GM20431 (cell line): ENCODE measurements around the gene GPR18.

ENCODE experiments used
- in situ Hi-C: fragments of 300-500 bp; cut with MseI, MboI; formaldehyde crosslinking; loops from one replicate; pipeline ENCODE4 v1.15.0; 2020; ENCODE audit warnings: low sequenced_read_pairs; ENCODE audit not compliant: unreplicated experiment

Gene GPR18

GRCh38 chr13:99258210-99258860 is at the start of gene GPR18:
Gene GPR18 (minus strand): TSS chr13:99258379. CDS start chr13:99255872, 2,507 bp downstream.
- in situ Hi-C loops, result no loop called here

GRCh38 chr13:99307648-99308339 is 49.6 kb upstream of the GPR18 start:
- in situ Hi-C loops, result no loop called here

GRCh38 chr13:99307247-99307646 is 49.1 kb upstream of the GPR18 start, which contains the start of gene GPR183:
Gene GPR183 (minus strand): TSS chr13:99307399. CDS start chr13:99296145, 11,254 bp downstream.
- in situ Hi-C loops, result no loop called here

- in situ Hi-C loops, result no loop called here
Measured at GRCh38 chr13:99305566-99305965, 47.4 kb upstream of the GPR18 start.

GRCh38 chr13:99305158-99305557 is 47.0 kb upstream of the GPR18 start:
- in situ Hi-C loops, result no loop called here

- in situ Hi-C loops, result no loop called here
Measured at GRCh38 chr13:99304541-99304940, 46.4 kb upstream of the GPR18 start.

GRCh38 chr13:99303863-99304521 is 45.8 kb upstream of the GPR18 start:
- in situ Hi-C loops, result no loop called here

- in situ Hi-C loops, result no loop called here
Measured at GRCh38 chr13:99302637-99303505, 44.7 kb upstream of the GPR18 start.

GRCh38 chr13:99301913-99302636 is 43.9 kb upstream of the GPR18 start:
- in situ Hi-C loops, result no loop called here

- in situ Hi-C loops, result no loop called here
Measured at GRCh38 chr13:99301056-99301838, 43.1 kb upstream of the GPR18 start.

- in situ Hi-C loops, result no loop called here
Measured at GRCh38 chr13:99299920-99300341, 41.8 kb upstream of the GPR18 start.

- in situ Hi-C loops, result no loop called here
Measured at GRCh38 chr13:99299256-99299919, 41.2 kb upstream of the GPR18 start.

GRCh38 chr13:99298056-99298455 is 39.9 kb upstream of the GPR18 start:
- in situ Hi-C loops, result no loop called here

- in situ Hi-C loops, result no loop called here
Measured at GRCh38 chr13:99297331-99297730, 39.2 kb upstream of the GPR18 start.

- in situ Hi-C loops, result no loop called here
Measured at GRCh38 chr13:99296398-99296797, 38.2 kb upstream of the GPR18 start.

- in situ Hi-C loops, result no loop called here
Measured at GRCh38 chr13:99295488-99296252, 37.5 kb upstream of the GPR18 start.

- in situ Hi-C loops, result no loop called here
Measured at GRCh38 chr13:99294958-99295357, 36.8 kb upstream of the GPR18 start.

- in situ Hi-C loops, result no loop called here
Measured at GRCh38 chr13:99294198-99294597, 36.0 kb upstream of the GPR18 start.
